Measurements from ENCODE around the gene SP2.

- TF ChIP-seq POLR2A (IDR thresholded peaks at IDR 0.05) (no peak), CTCF (IDR thresholded peaks at IDR 0.05) (no peak)
Measured at GRCh38 chr17:47916489-47917208, 20.6 kb downstream of the SP2 start.
